ENCODE measurements around the gene PRDM16.

The PRDM16 gene

GRCh38 chr1:3246251-3246650 is 177.2 kb downstream of the PRDM16 start:
- TF ChIP-seq CTCF (conservative IDR thresholded peaks at IDR 0.05; ENCODE audit: low read depth), result no peak
- H3K27ac ChIP-seq, result no peak overlapping the region
- DNase-seq (ENCODE audit: low spot score), result no peak
- ChIA-PET POLR2A (ENCODE audit: low non-redundant PET) (no interaction called here), CTCF (interaction anchor here (0.8 kb wide), 1 partner anchor 257 kb away, joined by 3 read pairs; no protein-coding TSS in a partner anchor)

- DNase-seq (ENCODE audit: low spot score), result no peak
- H3K27ac ChIP-seq, result no peak overlapping the region
- ChIA-PET POLR2A (ENCODE audit: low non-redundant PET) (no interaction called here), CTCF (interaction anchor here (0.7 kb wide), 1 partner anchor 126 kb away, joined by 3 read pairs; no protein-coding TSS in a partner anchor)
- no peak for TF ChIP-seq CTCF (conservative IDR thresholded peaks at IDR 0.05; ENCODE audit: low read depth)
Observed at GRCh38 chr1:3247521-3248121, 178.6 kb downstream of the PRDM16 start.

GRCh38 chr1:3248155-3249141 is 179.4 kb downstream of the PRDM16 start:
- CTCF ChIA-PET, result no interaction called here
- POLR2A ChIA-PET (ENCODE audit: low non-redundant PET), result no interaction called here
- DNase-seq (ENCODE audit: low spot score), result no peak
- H3K27ac ChIP-seq, result no peak overlapping the region
- no peak for TF ChIP-seq CTCF (conservative IDR thresholded peaks at IDR 0.05; ENCODE audit: low read depth)

- CTCF ChIA-PET, result no interaction called here
- no peak for TF ChIP-seq CTCF (conservative IDR thresholded peaks at IDR 0.05; ENCODE audit: low read depth)
- DNase-seq (ENCODE audit: low spot score), result no peak
- H3K27ac ChIP-seq, result no peak overlapping the region
- POLR2A ChIA-PET (ENCODE audit: low non-redundant PET), result no interaction called here
Observed at GRCh38 chr1:3249231-3249630, 180.2 kb downstream of the PRDM16 start.

GRCh38 chr1:3249631-3250501 is 180.9 kb downstream of the PRDM16 start:
- H3K27ac ChIP-seq, result no peak overlapping the region
- CTCF ChIA-PET, result no interaction called here
- no peak for DNase-seq (ENCODE audit: low spot score)
- POLR2A ChIA-PET (ENCODE audit: low non-redundant PET), result no interaction called here
- no peak for TF ChIP-seq CTCF (conservative IDR thresholded peaks at IDR 0.05; ENCODE audit: low read depth)

GRCh38 chr1:3250624-3251023 is 181.6 kb downstream of the PRDM16 start:
- CTCF ChIA-PET, result no interaction called here
- no peak overlapping the region for H3K27ac ChIP-seq
- TF ChIP-seq CTCF (conservative IDR thresholded peaks at IDR 0.05; ENCODE audit: low read depth), result no peak
- POLR2A ChIA-PET (ENCODE audit: low non-redundant PET), result no interaction called here
- DNase-seq (ENCODE audit: low spot score), result no peak
